Measurements from ENCODE around the gene PSMG2.

PSMG2 gene

GRCh38 chr18:12767580-12768155 lies 64.8 kb downstream of the PSMG2 start:
- no peak for DNase-seq

- DNase-seq, result no peak
Observed at GRCh38 chr18:12768625-12769024, 65.8 kb downstream of the PSMG2 start.

- DNase-seq, result no peak
Observed at GRCh38 chr18:12769136-12769535, 66.3 kb downstream of the PSMG2 start.

GRCh38 chr18:12769644-12770440 lies 67.0 kb downstream of the PSMG2 start:
- no peak for DNase-seq

- DNase-seq, result no peak
Observed at GRCh38 chr18:12770469-12771219, 67.8 kb downstream of the PSMG2 start.

- no peak for DNase-seq
Observed at GRCh38 chr18:12772111-12772510, 69.3 kb downstream of the PSMG2 start.

GRCh38 chr18:12773369-12773768 lies 70.5 kb downstream of the PSMG2 start:
- DNase-seq, result no peak

GRCh38 chr18:12774982-12775381 lies 72.1 kb downstream of the PSMG2 start:
- DNase-seq, result no peak
